HG03060 (cell line): Measurements from ENCODE around the gene AGER.

ENCODE experiments used
- ATAC-seq: cut with Tn5 transposase; IDR thresholded peaks from one replicate; pipeline ENCODE4 v1.9.1; 2021; ENCODE audit warnings: low read depth, moderate number of reproducible peaks; ENCODE audit not compliant: unreplicated experiment

AGER gene

GRCh38 chr6:32174416-32174815, 9.6 kb downstream of the AGER start:
- ATAC-seq, result no peak

- no peak for ATAC-seq
Observed at GRCh38 chr6:32173051-32173727, 10.9 kb downstream of the AGER start.

- no peak for ATAC-seq
Observed at GRCh38 chr6:32171234-32171633, 12.8 kb downstream of the AGER start.

GRCh38 chr6:32170294-32170693, 13.8 kb downstream of the AGER start:
- no peak for ATAC-seq

GRCh38 chr6:32168807-32169591, 15.1 kb downstream of the AGER start:
- no peak for ATAC-seq

GRCh38 chr6:32168350-32168749, 15.7 kb downstream of the AGER start:
- no peak for ATAC-seq

GRCh38 chr6:32167761-32168262, 16.2 kb downstream of the AGER start:
- ATAC-seq, result no peak

- no peak for ATAC-seq
Observed at GRCh38 chr6:32167154-32167760, 16.8 kb downstream of the AGER start.

- no peak for ATAC-seq
Observed at GRCh38 chr6:32166411-32167061, 17.5 kb downstream of the AGER start.

- ATAC-seq, result no peak
Observed at GRCh38 chr6:32164295-32164694, 19.8 kb downstream of the AGER start, which contains the start of gene EGFL8. EGFL8 (plus strand) TSS chr6:32164595; CDS start chr6:32166166, 1,571 bp downstream.

GRCh38 chr6:32163559-32164258, 20.3 kb downstream of the AGER start:
- ATAC-seq, result no peak

- no peak for ATAC-seq
Observed at GRCh38 chr6:32158052-32158451, 26.0 kb downstream of the AGER start.

- no peak for ATAC-seq
Observed at GRCh38 chr6:32156891-32157290, 27.2 kb downstream of the AGER start.

- no peak for ATAC-seq
Observed at GRCh38 chr6:32154514-32155161, 29.4 kb downstream of the AGER start.

GRCh38 chr6:32153564-32154513, 30.2 kb downstream of the AGER start, which contains the start of gene PPT2:
PPT2 (plus strand) TSS chr6:32154141; CDS start chr6:32154595, 454 bp downstream.
- ATAC-seq, result no peak

GRCh38 chr6:32152769-32153563, 31.1 kb downstream of the AGER start:
- ATAC-seq, result no peak

- ATAC-seq, result no peak
Observed at GRCh38 chr6:32151863-32152768, 31.9 kb downstream of the AGER start, which contains the start of gene PRRT1. PRRT1 (minus strand) TSS chr6:32151939; CDS start chr6:32151827, 112 bp downstream.
